Activated T-helper 1 cell treated with anti-CD3 and anti-CD28 coated beads, Interleukin-12 subunit alpha, Interleukin-12 subunit beta, Interleukin-2, Interleukin-4 antibody, amounts not matched to agents 30 ng/mL and 10 ng/mL and 1 ng/mL, durations not matched to agents 14 hours and 24 hours and 36 hours (primary cell): Measurements from ENCODE around the gene SUN5. TPM values are rescaled to one million over a fixed set of nuclear protein-coding genes. Genes with fewer than 3 reads are reported as not detected.

Experiments
- DNase-seq: peaks from one replicate; pipeline ENCODE4 v3.0.0; 2021; ENCODE audit warnings: low spot score
- H3K27ac Mint-ChIP-seq: one replicate; pipeline ENCODE4 v1.8.0; 2021; ENCODE audit warnings: mild to moderate bottlenecking, mixed read lengths
- H3K27me3 Mint-ChIP-seq: one replicate; pipeline ENCODE4 v1.8.0; 2022; ENCODE audit warnings: mild to moderate bottlenecking, moderate library complexity, mixed read lengths; ENCODE audit not compliant: insufficient read depth
- H3K36me3 Mint-ChIP-seq: one replicate; pipeline ENCODE4 v1.8.0; 2021; ENCODE audit warnings: low read depth, mixed read lengths
- H3K4me1 Mint-ChIP-seq: one replicate; pipeline ENCODE4 v1.8.0; 2021; ENCODE audit warnings: low read depth, mixed read lengths
- H3K4me3 Mint-ChIP-seq: one replicate; pipeline ENCODE4 v1.8.0; 2021; ENCODE audit warnings: mild to moderate bottlenecking, moderate library complexity, mixed read lengths
- H3K9me3 Mint-ChIP-seq: one replicate; pipeline ENCODE4 v1.8.0; 2021; ENCODE audit warnings: mixed read lengths
- intact Hi-C: fragments of 100-400 bp; cut with micrococcal nuclease; formaldehyde crosslinking; loops from one replicate; pipeline ENCODE4 v1.15.1; 2024
- total RNA-seq: library from RNA; stranded (reverse); gene quantifications from 2 replicates; pipeline ENCODE4 v1.2.3, GENCODE V29; 2022

SUN5 gene
- total RNA-seq, 1 donor from 2014 or later, result not detected

DNA sequence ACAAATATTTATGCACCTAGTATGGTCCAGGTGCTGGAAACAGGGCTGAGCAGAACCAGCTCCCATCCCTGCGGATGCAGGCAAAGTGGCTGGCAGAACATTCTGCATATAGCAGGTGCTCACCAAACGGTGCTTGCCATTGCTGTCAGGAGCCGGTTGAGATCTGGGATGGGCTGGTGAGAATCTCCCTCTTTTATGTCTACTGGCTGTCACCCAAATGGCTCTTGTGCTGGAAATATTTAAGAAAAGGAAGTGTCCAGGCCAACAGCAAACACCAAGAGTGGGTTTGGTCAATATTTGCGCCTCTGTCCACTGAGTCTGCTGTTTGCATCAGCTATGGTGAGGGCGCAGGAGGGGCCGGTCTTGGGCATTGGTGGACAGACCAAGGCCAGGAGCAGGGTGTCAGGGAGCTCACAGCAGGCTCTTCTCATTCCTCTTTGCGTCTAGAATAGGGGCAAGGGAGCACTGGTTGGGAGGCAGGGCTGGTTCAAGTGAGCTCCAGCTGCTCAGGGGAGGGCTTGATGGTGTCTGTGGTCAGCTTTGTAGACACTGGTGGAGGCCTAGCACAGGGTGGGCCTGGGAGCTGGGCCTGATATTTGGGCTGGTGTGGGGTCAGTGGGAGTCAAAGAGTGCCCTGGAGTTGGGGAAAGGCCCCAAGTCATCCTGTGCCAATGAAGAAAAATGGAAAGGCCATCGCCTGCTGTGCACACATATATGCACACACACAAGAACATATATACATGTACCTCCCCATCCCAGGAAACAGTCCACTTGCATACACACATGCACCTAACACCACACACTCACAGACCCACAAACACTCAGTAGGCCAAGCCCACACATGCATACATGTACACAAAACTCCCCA, 1.9 kb upstream of the SUN5 start:
- DNase-seq, result no peak
- Mint-ChIP-seq H3K9me3 (peaks cover 5% of the 10 kb centered on the region), H3K36me3 (no peaks in the 10 kb centered on the region), H3K4me1 (no peaks in the 10 kb centered on the region), H3K27me3 (no peaks in the 10 kb centered on the region), H3K4me3 (no peak overlapping the region), H3K27ac (no peak overlapping the region)
- intact Hi-C loops, result loop anchor here (1.0 kb wide), 3 partner anchors 61 to 216 kb away; no protein-coding TSS in a partner anchor

DNA sequence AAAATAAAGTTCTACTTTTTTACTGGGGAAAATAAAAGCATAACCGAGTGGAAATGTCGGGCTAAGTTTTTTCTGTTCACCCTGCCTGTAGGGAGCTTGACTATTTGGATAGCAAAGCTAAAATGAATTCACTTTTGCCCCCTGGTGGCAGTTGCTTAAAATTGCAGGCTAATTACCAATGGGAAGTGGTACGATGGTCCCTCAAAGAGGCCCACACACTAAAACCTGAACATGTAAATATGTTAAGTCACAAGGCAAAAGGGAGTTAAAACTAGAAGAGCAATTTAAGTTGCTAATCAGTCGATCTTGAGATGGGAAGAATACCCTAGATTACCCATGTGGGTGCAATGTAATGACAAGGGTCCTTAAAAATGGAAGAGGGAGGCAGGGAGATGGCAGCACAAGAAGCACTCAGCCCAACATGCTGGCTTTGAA, 916 bp upstream of the SUN5 start:
- Mint-ChIP-seq H3K4me1 (no peaks in the 10 kb centered on the region), H3K4me3 (no peak overlapping the region), H3K27ac (no peak overlapping the region), H3K36me3 (no peaks in the 10 kb centered on the region), H3K27me3 (no peaks in the 10 kb centered on the region), H3K9me3 (peaks cover 5% of the 10 kb centered on the region)
- intact Hi-C loops, result loop anchor here (1.0 kb wide), 3 partner anchors 60 to 215 kb away; no protein-coding TSS in a partner anchor
- peak; percentile 5 for DNase-seq

DNA sequence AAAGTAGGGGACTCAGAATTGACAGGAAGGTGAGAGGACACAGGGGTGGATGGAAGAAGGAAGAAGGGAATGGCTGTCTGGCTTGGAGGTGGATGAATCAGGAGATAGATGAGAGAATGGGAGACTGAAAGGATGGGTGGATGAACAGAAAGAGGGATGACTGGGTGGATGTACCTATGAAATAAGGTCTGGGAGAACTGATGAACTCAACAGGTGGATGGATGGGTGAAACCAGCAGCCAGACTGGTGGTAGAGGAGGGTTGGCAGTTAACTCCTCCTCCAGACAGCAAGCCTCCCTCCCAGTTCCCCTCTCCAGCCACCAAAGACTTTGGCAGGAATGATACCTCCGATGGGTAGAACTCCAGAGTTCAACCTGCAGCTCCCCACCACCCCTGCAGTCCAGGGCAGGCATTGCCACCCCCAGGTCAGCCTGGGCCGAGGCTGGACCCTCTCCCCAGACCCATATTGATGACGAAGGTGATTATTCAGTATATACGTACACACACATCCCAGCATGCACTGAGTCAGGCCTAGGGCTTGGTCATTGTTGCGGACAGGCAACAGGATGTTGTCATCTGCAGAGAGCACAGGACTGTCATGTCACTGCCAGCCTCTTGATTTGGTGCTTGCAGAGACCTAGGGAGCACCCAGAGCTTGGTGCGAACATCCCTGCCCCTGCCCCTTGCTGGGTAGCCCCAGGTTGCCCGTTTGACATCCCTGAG, 2.0 kb downstream of the SUN5 start:
- Mint-ChIP-seq H3K36me3 (no peaks in the 10 kb centered on the region), H3K4me1 (peaks cover 7% of the 10 kb centered on the region), H3K27me3 (no peaks in the 10 kb centered on the region), H3K27ac (no peak overlapping the region), H3K9me3 (peaks cover 5% of the 10 kb centered on the region), H3K4me3 (no peak overlapping the region)
- no peak for DNase-seq
- intact Hi-C loops, result no loop called here

DNA sequence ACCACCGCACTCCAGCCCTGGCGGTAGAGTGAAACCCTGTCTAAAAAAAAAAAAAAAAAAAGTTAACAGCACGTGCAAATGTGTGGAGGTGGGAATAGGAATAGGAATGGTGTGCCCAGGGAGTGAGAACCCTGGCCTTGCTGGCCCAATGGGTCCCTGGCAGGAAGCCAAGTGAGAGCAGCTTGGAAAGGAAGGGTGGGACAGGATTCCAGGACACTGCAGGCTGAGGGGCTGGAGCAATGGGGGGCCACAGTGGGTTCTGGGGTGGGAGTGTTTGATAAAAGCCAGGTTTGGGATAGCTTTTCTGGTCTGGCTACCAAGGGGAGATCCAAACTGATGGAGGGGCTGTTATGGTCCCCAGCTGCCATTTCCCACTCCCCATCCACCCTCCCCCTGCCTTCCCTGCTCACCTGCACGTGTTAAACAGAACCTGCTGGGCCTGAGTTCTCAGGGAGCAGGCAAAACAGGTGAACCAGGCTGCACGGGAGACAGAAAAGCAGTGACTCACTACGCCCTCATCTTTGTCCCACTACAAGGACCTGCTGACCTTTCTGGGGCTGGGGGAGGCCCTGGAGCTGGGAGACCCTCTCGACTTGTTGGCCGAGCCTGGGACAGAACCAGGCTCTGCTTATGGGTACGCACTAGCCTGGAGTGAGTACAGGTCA, 3.3 kb downstream of the SUN5 start:
- intact Hi-C loops, result no loop called here
- H3K9me3 Mint-ChIP-seq, result peaks cover 8% of the 10 kb centered on the region
- H3K36me3 Mint-ChIP-seq, result no peaks in the 10 kb centered on the region
- DNase-seq, result no peak
- H3K4me1 Mint-ChIP-seq, result peaks cover 11% of the 10 kb centered on the region
- H3K4me3 Mint-ChIP-seq, result no peak overlapping the region
- no peaks in the 10 kb centered on the region for H3K27me3 Mint-ChIP-seq
- no peak overlapping the region for H3K27ac Mint-ChIP-seq

DNA sequence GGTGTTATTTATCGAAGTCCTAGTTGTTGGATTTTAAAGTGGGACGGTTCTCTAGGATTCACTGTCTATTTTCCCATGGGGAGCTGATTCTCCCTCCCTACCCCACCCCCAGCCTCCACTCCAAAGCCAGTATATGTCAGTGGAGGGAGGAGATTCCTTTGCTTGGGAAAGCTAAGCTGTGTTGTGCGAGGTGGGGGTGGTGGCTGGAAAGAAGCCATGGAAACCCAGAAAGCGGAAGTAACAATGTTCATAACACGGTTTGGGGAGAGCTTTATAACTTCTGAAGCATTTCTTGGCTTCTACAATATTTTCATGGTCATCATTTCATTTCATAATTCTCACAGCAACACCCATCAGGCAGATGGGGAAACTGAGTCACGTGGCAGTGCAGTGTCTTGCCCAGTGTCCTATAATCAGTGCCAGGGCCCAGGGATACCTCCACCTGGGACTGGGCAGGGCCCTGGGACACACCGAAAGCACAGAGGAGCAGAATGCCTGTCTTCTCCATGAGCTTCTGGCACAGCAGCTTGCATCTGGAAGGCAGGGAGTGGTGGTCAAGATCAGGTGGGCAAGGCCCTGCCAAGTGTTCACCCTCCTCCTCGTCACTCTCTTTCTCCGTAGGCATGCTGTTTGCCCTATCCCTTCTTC, 4.5 kb downstream of the SUN5 start:
- no peak overlapping the region for H3K27ac Mint-ChIP-seq

DNA sequence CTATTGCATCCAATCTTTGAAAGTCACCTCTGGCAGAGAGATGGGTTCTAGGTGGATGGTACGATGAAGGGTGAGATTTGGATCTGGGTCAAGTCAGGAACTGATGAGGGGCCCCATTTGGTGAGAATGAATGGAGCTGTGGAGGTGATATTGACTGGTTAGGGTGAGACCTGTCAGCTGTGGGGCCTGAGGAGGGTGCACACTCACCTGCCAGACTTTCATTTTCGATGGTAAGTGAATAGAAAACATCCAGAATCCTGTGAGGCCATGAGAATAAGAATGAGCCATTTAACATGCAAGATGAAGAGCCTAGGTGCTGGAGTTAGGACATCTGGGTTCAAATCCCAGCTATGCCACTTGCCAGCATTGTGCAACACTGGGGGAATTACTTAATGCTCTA, 6.8 kb downstream of the SUN5 start:
- intact Hi-C loops, result no loop called here
- no peak for DNase-seq
- H3K27me3 Mint-ChIP-seq, result no peaks in the 10 kb centered on the region
- H3K27ac Mint-ChIP-seq, result no peak overlapping the region
- no peak overlapping the region for H3K4me3 Mint-ChIP-seq
- peaks cover 11% of the 10 kb centered on the region for H3K4me1 Mint-ChIP-seq
- H3K9me3 Mint-ChIP-seq, result peaks cover 10% of the 10 kb centered on the region
- H3K36me3 Mint-ChIP-seq, result no peaks in the 10 kb centered on the region

More for the DNA sequence above, 4.5 kb downstream of the SUN5 start:
- no peak for DNase-seq
- no peaks in the 10 kb centered on the region for H3K27me3 Mint-ChIP-seq
- peaks cover 9% of the 10 kb centered on the region for H3K9me3 Mint-ChIP-seq
- intact Hi-C loops, result no loop called here
- no peak overlapping the region for H3K4me3 Mint-ChIP-seq
- H3K4me1 Mint-ChIP-seq, result peaks cover 11% of the 10 kb centered on the region
- H3K36me3 Mint-ChIP-seq, result no peaks in the 10 kb centered on the region

DNA sequence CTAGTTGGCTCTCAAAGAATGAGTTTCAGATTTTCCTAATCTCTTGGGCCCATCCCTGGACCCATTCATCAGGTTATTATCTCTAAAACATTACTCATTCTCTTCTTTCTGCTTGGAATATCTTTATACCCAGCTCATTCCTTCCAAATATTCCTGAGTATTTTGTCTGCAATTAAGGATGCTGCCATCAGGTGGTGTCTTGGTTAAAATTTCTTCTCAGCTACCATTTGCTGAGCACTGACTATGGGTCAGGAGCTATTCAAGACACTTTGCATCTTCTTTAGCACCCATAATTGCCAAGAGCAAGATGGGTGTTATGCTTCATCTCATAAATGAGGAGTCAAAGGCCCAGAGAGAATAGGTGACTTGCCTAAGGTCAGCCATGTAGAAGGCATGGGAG, 8.4 kb downstream of the SUN5 start:
- intact Hi-C loops, result no loop called here
- H3K4me3 Mint-ChIP-seq, result no peak overlapping the region

DNA sequence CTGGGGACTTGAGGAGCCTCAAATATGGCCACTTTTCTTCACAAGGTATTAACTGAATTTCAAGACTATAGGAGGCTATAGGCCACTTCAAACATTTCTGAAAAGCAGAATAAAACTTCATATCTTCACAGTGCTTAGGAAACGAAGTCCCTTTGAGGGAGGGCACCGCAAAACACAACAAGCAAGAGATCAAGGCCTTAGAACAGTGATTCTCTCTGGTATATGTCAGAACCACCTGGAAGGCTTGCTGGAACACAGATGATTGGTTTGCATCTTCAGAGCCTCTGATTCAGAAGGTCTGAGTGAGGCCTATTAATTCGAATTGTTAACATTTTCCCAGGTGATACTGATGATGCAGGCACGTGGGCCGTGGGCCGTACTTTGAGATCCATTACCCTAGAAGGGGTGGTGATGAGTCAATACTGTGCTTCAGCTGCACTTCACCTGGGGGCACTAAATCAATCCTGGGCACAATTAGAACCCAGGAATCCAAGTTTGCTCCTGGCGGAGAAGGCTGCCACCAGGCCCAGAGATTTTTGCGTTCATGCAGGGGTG, 10.7 kb downstream of the SUN5 start:
- no peak overlapping the region for H3K27ac Mint-ChIP-seq
- H3K36me3 Mint-ChIP-seq, result no peaks in the 10 kb centered on the region
- H3K9me3 Mint-ChIP-seq, result peaks cover 10% of the 10 kb centered on the region
- no peak overlapping the region for H3K4me3 Mint-ChIP-seq
- DNase-seq, result no peak
- H3K4me1 Mint-ChIP-seq, result peaks cover 11% of the 10 kb centered on the region
- H3K27me3 Mint-ChIP-seq, result no peaks in the 10 kb centered on the region
- intact Hi-C loops, result no loop called here

More for the DNA sequence above, 8.4 kb downstream of the SUN5 start:
- H3K27ac Mint-ChIP-seq, result no peak overlapping the region
- peaks cover 10% of the 10 kb centered on the region for H3K9me3 Mint-ChIP-seq
- no peak for DNase-seq
- no peaks in the 10 kb centered on the region for H3K36me3 Mint-ChIP-seq
- H3K27me3 Mint-ChIP-seq, result no peaks in the 10 kb centered on the region
- peaks cover 11% of the 10 kb centered on the region for H3K4me1 Mint-ChIP-seq

DNA sequence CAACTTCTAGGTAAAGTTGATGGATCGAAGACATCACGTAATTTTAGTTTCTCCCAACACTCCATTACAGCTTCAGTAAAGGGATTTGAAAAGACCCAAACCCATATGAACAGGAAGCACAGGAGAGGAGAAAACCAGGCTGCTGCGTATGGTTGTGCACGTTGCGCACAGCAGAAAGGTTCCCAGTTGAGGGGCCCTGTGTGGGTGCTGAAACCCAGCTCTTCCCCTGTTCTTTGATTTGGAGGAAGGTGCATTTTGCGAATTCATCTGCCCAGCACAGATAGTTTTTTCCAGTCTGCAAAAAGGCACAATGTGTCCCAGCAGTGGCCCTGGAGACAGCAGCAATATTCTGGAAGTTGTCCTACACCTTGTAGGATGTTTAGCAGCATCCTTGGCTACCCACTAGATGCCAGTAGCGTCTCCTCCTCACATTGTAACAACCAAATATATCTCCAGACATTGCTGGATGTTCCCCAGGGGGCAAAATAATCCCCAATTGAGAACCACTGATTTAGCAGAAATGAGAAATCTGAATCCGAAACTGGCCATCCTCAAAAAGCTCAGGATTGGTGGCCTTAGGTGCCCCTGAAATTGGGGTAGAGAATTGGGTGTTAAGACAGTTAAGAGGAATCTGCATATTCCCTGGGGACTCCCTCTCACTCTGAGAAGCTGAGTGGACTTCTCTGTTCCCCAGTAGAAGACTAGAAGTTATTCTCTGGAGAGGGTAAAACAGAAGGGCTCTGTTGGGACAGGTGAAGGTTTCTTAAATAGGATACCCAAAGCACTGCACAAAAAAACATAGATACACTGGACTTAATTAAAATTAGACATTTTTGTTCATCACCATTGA, 12.2 kb downstream of the SUN5 start:
- intact Hi-C loops, result no loop called here
- Mint-ChIP-seq H3K27me3 (no peaks in the 10 kb centered on the region), H3K4me1 (peaks cover 1% of the 10 kb centered on the region)

DNA sequence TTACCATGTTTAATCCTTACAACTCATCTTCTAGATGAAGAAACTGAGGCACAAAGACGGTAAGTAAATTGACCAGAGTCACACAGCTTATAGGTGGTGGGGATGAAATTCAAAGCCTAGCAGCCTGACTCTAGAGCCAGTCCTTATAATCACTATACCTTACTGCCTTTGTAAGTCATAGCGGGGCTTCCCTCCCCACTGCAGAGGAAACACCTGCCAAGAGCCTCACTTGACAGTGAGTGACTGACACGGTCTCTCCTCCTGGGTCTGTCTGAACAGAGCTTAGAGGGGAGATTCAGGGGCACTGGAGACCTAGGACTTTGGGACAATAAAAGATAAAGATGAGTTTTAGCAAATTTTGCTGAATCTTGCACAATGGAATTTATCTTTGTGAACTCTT, 12.8 kb downstream of the SUN5 start:
- peaks cover 6% of the 10 kb centered on the region for H3K9me3 Mint-ChIP-seq

More for the DNA sequence above, 12.2 kb downstream of the SUN5 start:
- Mint-ChIP-seq H3K36me3 (no peaks in the 10 kb centered on the region), H3K27ac (no peak overlapping the region), H3K4me3 (no peak overlapping the region), H3K9me3 (peaks cover 10% of the 10 kb centered on the region)
- DNase-seq, result no peak

DNA sequence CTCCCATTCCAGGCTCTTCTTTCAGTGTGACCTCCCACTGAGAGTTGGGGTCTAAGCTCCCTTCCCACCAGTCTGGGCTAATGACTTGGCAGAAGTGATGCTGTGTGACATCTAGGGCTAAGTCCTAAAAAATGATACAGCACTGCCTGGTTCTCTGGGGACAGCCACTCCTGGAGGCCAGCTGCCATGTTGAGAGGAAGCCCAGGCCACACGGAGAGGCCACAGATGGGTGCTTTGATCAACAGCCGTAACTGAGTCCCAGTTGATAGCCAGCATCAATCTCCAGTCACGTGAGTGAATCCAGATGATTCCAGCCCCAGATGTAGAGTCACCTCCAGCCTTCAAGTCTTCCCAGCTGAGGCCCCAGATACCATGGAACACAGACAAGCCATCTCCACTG, 13.8 kb downstream of the SUN5 start:
- H3K27ac Mint-ChIP-seq, result no peak overlapping the region

More for the DNA sequence above, 12.8 kb downstream of the SUN5 start:
- Mint-ChIP-seq H3K4me1 (no peaks in the 10 kb centered on the region), H3K4me3 (no peak overlapping the region), H3K27me3 (no peaks in the 10 kb centered on the region), H3K27ac (no peak overlapping the region), H3K36me3 (no peaks in the 10 kb centered on the region)
- no peak for DNase-seq
- intact Hi-C loops, result no loop called here

More for the DNA sequence above, 13.8 kb downstream of the SUN5 start:
- Mint-ChIP-seq H3K27me3 (no peaks in the 10 kb centered on the region), H3K4me3 (no peak overlapping the region), H3K9me3 (peaks cover 6% of the 10 kb centered on the region), H3K4me1 (no peaks in the 10 kb centered on the region), H3K36me3 (no peaks in the 10 kb centered on the region)
- DNase-seq, result no peak
- intact Hi-C loops, result no loop called here
